ENCODE measurements around the gene EEFSEC.

- TF ChIP-seq CTCF (IDR thresholded peaks at IDR 0.05; ENCODE audit: insufficient read depth, low read length) (no peak), POLR2AphosphoS5 (IDR thresholded peaks at IDR 0.05; ENCODE audit: low read depth) (no peak), REST (IDR thresholded peaks at IDR 0.05; ENCODE audit: insufficient replicate concordance, low read depth) (no peak)
Measured at GRCh38 chr3:128348075-128348474, 194.8 kb downstream of the EEFSEC start.

Data from HL-60 (cell line).